ENCODE measurements around the gene CNTN6. TPM values are rescaled to one million over a fixed set of nuclear protein-coding genes. Genes with fewer than 3 reads are reported as not detected.

CNTN6 gene
- total RNA-seq, 1 donor from 2014 or later = 2.2 TPM

DNA sequence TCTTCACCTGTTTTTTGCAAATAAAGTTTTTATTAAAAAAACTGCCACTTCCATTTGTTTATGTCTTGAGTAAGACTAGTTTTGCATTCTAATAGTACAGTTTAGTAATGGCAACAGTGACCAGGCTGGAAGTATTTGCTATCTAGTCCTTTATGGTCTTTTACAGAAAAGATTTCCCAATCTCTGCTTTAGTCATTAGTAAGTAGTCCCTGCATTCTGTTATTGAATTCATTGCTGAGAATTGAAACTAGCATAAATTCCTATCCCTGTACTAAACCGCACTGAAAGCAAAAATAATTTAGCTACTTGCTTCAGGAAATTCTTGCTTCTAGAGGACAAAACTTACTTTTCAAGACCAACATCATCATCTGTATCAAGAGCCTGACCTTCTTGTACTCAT is 46.2 kb downstream of the CNTN6 start:
- H3K4me1 Mint-ChIP-seq = peaks cover 2% of the 10 kb centered on the region
- Histone ChIP-seq H3K4me3 (no peak overlapping the region), H3K4me2 (no peak overlapping the region), H3K36me3 (no peaks in the 10 kb centered on the region), H3K9ac (no peak overlapping the region), H3K4me1 (peaks cover 11% of the 10 kb centered on the region), H3K27ac (no peak overlapping the region), H3K9me3 (ENCODE audit: low read depth) (no peaks in the 10 kb centered on the region), H3F3A (ENCODE audit: low read depth) (no peaks in the 10 kb centered on the region), H4K20me1 (ENCODE audit: low read depth) (no peaks in the 10 kb centered on the region), H3K27me3 (no peaks in the 10 kb centered on the region), H3K79me2 (ENCODE audit: low read depth) (no peaks in the 10 kb centered on the region), H2AFZ (replicated peaks) (no peak overlapping the region)
- H3K27ac Mint-ChIP-seq = no peak overlapping the region
- no peaks in the 10 kb centered on the region for H3K36me3 Mint-ChIP-seq
- H3K9me3 Mint-ChIP-seq = no peaks in the 10 kb centered on the region
- TF ChIP-seq, protein P1, sequence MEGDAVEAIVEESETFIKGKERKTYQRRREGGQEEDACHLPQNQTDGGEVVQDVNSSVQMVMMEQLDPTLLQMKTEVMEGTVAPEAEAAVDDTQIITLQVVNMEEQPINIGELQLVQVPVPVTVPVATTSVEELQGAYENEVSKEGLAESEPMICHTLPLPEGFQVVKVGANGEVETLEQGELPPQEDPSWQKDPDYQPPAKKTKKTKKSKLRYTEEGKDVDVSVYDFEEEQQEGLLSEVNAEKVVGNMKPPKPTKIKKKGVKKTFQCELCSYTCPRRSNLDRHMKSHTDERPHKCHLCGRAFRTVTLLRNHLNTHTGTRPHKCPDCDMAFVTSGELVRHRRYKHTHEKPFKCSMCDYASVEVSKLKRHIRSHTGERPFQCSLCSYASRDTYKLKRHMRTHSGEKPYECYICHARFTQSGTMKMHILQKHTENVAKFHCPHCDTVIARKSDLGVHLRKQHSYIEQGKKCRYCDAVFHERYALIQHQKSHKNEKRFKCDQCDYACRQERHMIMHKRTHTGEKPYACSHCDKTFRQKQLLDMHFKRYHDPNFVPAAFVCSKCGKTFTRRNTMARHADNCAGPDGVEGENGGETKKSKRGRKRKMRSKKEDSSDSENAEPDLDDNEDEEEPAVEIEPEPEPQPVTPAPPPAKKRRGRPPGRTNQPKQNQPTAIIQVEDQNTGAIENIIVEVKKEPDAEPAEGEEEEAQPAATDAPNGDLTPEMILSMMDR (IDR thresholded peaks at IDR 0.05) = no peak
- no peak for TF ChIP-seq EZH2 (IDR thresholded peaks at IDR 0.05)
- TF ChIP-seq EZH2phosphoT487 (IDR thresholded peaks at IDR 0.05) = no peak
- no peak overlapping the region for H3K4me3 Mint-ChIP-seq
- DNase-seq (ENCODE audit: low spot score) = no peak
- no peaks in the 10 kb centered on the region for H3K27me3 Mint-ChIP-seq (ENCODE audit: insufficient read depth, low read depth)

GRCh38 chr3:1147326-1147725 is 54.5 kb downstream of the CNTN6 start:
- Histone ChIP-seq H3K36me3 (no peaks in the 10 kb centered on the region), H2AFZ (replicated peaks) (no peak overlapping the region), H3K9me3 (ENCODE audit: low read depth) (no peaks in the 10 kb centered on the region), H3K9ac (no peak overlapping the region), H4K20me1 (ENCODE audit: low read depth) (no peaks in the 10 kb centered on the region), H3K79me2 (ENCODE audit: low read depth) (no peaks in the 10 kb centered on the region), H3F3A (ENCODE audit: low read depth) (no peaks in the 10 kb centered on the region), H3K4me2 (no peak overlapping the region), H3K4me3 (no peak overlapping the region), H3K27ac (no peak overlapping the region), H3K27me3 (no peaks in the 10 kb centered on the region), H3K4me1 (no peaks in the 10 kb centered on the region)
- Mint-ChIP-seq H3K4me1 (no peaks in the 10 kb centered on the region), H3K36me3 (no peaks in the 10 kb centered on the region), H3K27ac (no peak overlapping the region), H3K4me3 (no peak overlapping the region), H3K27me3 (ENCODE audit: insufficient read depth, low read depth) (no peaks in the 10 kb centered on the region), H3K9me3 (no peaks in the 10 kb centered on the region)
- DNase-seq (ENCODE audit: low spot score) = no peak
- TF ChIP-seq EZH2phosphoT487 (IDR thresholded peaks at IDR 0.05) = no peak
- TF ChIP-seq, protein P1 (IDR thresholded peaks at IDR 0.05) = no peak
- TF ChIP-seq EZH2 (IDR thresholded peaks at IDR 0.05) = no peak

- no peaks in the 10 kb centered on the region for H3K79me2 ChIP-seq (ENCODE audit: low read depth)
- no peaks in the 10 kb centered on the region for H3F3A ChIP-seq (ENCODE audit: low read depth)
- no peak overlapping the region for H3K4me2 ChIP-seq
- no peak overlapping the region for H3K9ac ChIP-seq
- Mint-ChIP-seq H3K4me1 (no peaks in the 10 kb centered on the region), H3K4me3 (no peak overlapping the region), H3K36me3 (no peaks in the 10 kb centered on the region), H3K27ac (no peak overlapping the region), H3K27me3 (ENCODE audit: insufficient read depth, low read depth) (no peaks in the 10 kb centered on the region), H3K9me3 (no peaks in the 10 kb centered on the region)
- H3K27ac ChIP-seq = no peak overlapping the region
- H3K4me1 ChIP-seq = no peaks in the 10 kb centered on the region
- H3K36me3 ChIP-seq = no peaks in the 10 kb centered on the region
- H3K4me3 ChIP-seq = no peak overlapping the region
- no peak for DNase-seq (ENCODE audit: low spot score)
- H4K20me1 ChIP-seq (ENCODE audit: low read depth) = no peaks in the 10 kb centered on the region
- no peaks in the 10 kb centered on the region for H3K27me3 ChIP-seq
- H3K9me3 ChIP-seq (ENCODE audit: low read depth) = no peaks in the 10 kb centered on the region
- TF ChIP-seq EZH2 (IDR thresholded peaks at IDR 0.05) (no peak), EZH2phosphoT487 (IDR thresholded peaks at IDR 0.05) (no peak)
- TF ChIP-seq, protein P1 (IDR thresholded peaks at IDR 0.05) = no peak
- no peak overlapping the region for H2AFZ ChIP-seq (replicated peaks)
Observed at GRCh38 chr3:1147819-1148218, 55.0 kb downstream of the CNTN6 start.
